K562 (cell line): Measurements from ENCODE around the gene ZFPM1. TPM values are rescaled to one million over a fixed set of nuclear protein-coding genes. Genes with fewer than 3 reads are reported as not detected.

Experiments
- ARHGAP35 ChIP-seq: fragments of 450-650 bp; IDR thresholded peaks from 2 replicates; pipeline ENCODE4 v1.6.1; 2018; ENCODE audit not compliant: partially characterized antibody
- E4F1 ChIP-seq: fragments of 250-450 bp; sonication (Bioruptor Pico); IDR thresholded peaks from 2 replicates; pipeline ENCODE4 v1.5.0; 2021; ENCODE audit warnings: mild to moderate bottlenecking, borderline replicate concordance
- ELK1 ChIP-seq: sonication (generic); formaldehyde crosslinking; IDR thresholded peaks from 2 replicates; pipeline ENCODE4 v1.8.1; 2022; ENCODE audit warnings: missing genetic modification reagents
- FOXP1 ChIP-seq: sonication (generic); formaldehyde crosslinking; IDR thresholded peaks from 2 replicates; pipeline ENCODE4 v1.8.0; 2022; ENCODE audit warnings: mild to moderate bottlenecking, missing genetic modification reagents
- MTA3 ChIP-seq: fragments of 450-650 bp; formaldehyde crosslinking; IDR thresholded peaks from 2 replicates; pipeline ENCODE4 v1.6.1; 2017; ENCODE audit warnings: mild to moderate bottlenecking, borderline replicate concordance
- MTF1 ChIP-seq: fragments of 250-450 bp; sonication (Bioruptor Pico); IDR thresholded peaks from 2 replicates; pipeline ENCODE4 v1.9.0; 2021; ENCODE audit warnings: moderate library complexity, mild to moderate bottlenecking, inconsistent platforms, borderline replicate concordance
- PML ChIP-seq: IDR thresholded peaks from 2 replicates; pipeline ENCODE4 v1.6.1; 2012; ENCODE audit warnings: low read length, inconsistent platforms
- PTBP1 ChIP-seq: fragments of 200-400 bp; formaldehyde crosslinking; IDR thresholded peaks from 2 replicates; pipeline ENCODE4 v1.6.1; 2017; ENCODE audit warnings: low read depth, low read length
- PURB ChIP-seq: sonication (generic); formaldehyde crosslinking; IDR thresholded peaks from 2 replicates; pipeline ENCODE4 v1.9.0; 2021; ENCODE audit warnings: low read depth, mild to moderate bottlenecking, missing genetic modification reagents
- RBM17 ChIP-seq: fragments of 200-400 bp; formaldehyde crosslinking; IDR thresholded peaks from 2 replicates; pipeline ENCODE4 v1.6.1; 2017; ENCODE audit warnings: low read depth, mild to moderate bottlenecking, low read length, borderline replicate concordance
- SMAD3 ChIP-seq: fragments of 450-650 bp; formaldehyde crosslinking; conservative IDR thresholded peaks from 2 replicates; pipeline ENCODE4 v1.4.0; 2020; ENCODE audit warnings: mild to moderate bottlenecking
- SP2 ChIP-seq: IDR thresholded peaks from 2 replicates; pipeline ENCODE4 v1.6.1; 2011; ENCODE audit warnings: mild to moderate bottlenecking, low read depth, low read length, moderate library complexity; ENCODE audit not compliant: poor library complexity, severe bottlenecking; ENCODE audit errors: extremely low read depth
- XRCC5 ChIP-seq: fragments of 200-400 bp; formaldehyde crosslinking; IDR thresholded peaks from 2 replicates; pipeline ENCODE4 v1.6.1; 2017; ENCODE audit warnings: low read depth, mild to moderate bottlenecking, low read length
- YY1 ChIP-seq, 3 experiments: IDR thresholded peaks; 2 replicates each; pipeline ENCODE4 v1.6.1; 2011; ENCODE audit warnings: low read length in 2 of 3, mild to moderate bottlenecking in 2 of 3, moderate library complexity in 2 of 3, borderline replicate concordance in 1 of 3, control low read depth in 1 of 3, low read depth in 1 of 3; ENCODE audit not compliant: insufficient read depth in 3 of 3, insufficient replicate concordance in 2 of 3, control insufficient read depth in 1 of 3, insufficient read length in 1 of 3; ENCODE audit errors: extremely low read depth in 1 of 3
- ZBTB9 ChIP-seq: fragments of 450-650 bp; formaldehyde crosslinking; IDR thresholded peaks from 2 replicates; pipeline ENCODE4 v1.4.0; 2020; ENCODE audit warnings: mild to moderate bottlenecking, moderate library complexity
- ZC3H11A ChIP-seq: IDR thresholded peaks from 2 replicates; pipeline ENCODE4 v1.6.1; 2012; ENCODE audit warnings: low read depth, low read length, improper control_type of control experiment
- ZNF140 ChIP-seq: fragments of 250-450 bp; sonication (Bioruptor Pico); IDR thresholded peaks from 2 replicates; pipeline ENCODE4 v1.8.0; 2021; ENCODE audit warnings: moderate library complexity, mild to moderate bottlenecking, inconsistent platforms
- ZNF644 ChIP-seq: fragments of 200-800 bp; sonication (Bioruptor generic); IDR thresholded peaks from 2 replicates; pipeline ENCODE4 v1.6.1; 2016; ENCODE audit warnings: low read depth, missing genetic modification characterization, missing compliant biosample characterization
- ZNF778 ChIP-seq: fragments of 450-650 bp; formaldehyde crosslinking; IDR thresholded peaks from 2 replicates; pipeline ENCODE4 v1.4.0; 2020; ENCODE audit warnings: mild to moderate bottlenecking, moderate library complexity
- polyA plus RNA-seq, 8 experiments: library from polyadenylated mRNA; depleted of rRNA in 4 of 8; stranded (reverse) in 5 of 8; unstranded in 3 of 8; fragments of >200 nt; fragmentation: Nextera tagmentation in 2 of 8; fragmentation: Illumina TruSeq in 1 of 8; extraction: Ambion mirVana in 2 of 8; extraction: Trizol in 1 of 8; gene quantifications; 2 replicates each; pipeline versions ENCODE4 v1.2.1 to v1.2.3, GENCODE V29; 2011 to 2014; ENCODE audit warnings: inconsistent platforms in 1 of 8, missing spikeins in 1 of 8
- total RNA-seq, 7 experiments: library from RNA; depleted of rRNA in 6 of 7; stranded (reverse); fragments of >200 nt in 6 of 7; fragmentation: Illumina TruSeq in 2 of 7; extraction: Trizol in 2 of 7; gene quantifications; 2 replicates each; pipeline versions ENCODE4 v1.2.1 to v1.2.3, GENCODE V29; 2011 to 2021; ENCODE audit warnings: low replicate concordance in 1 of 7
- TF ChIP-seq, protein P1 (sequence below): fragments of 450-650 bp; formaldehyde crosslinking; IDR thresholded peaks from 2 replicates; pipeline ENCODE4 v1.4.0; 2022; ENCODE audit warnings: missing genetic modification characterization

Gene ZFPM1
- total and polyA plus RNA-seq, 9 of the 15 experiments (the other 6 are each of a cell fraction or from before 2014, with no cell fraction given): 0.03 to 35.9 (median 1.4) TPM

GRCh38 chr16:88491560-88492310, 38.7 kb downstream of the ZFPM1 start (continued):
- TF ChIP-seq E4F1 (CRISPR knock-in tag): no peak
- TF ChIP-seq XRCC5: peak; percentile 70; the same call in 1 of the 2 replicates
- no peak for TF ChIP-seq ZC3H11A
- TF ChIP-seq ZBTB9 (CRISPR knock-in tag): peak; percentile 97
- peak; percentile 96 for TF ChIP-seq SMAD3
- peak; percentile 99 for TF ChIP-seq PML
- peak; percentile 96 for TF ChIP-seq MTA3
- no peak for TF ChIP-seq ELK1 (CRISPR knock-in tag)
- TF ChIP-seq YY1 (IDR thresholded peaks at IDR 0.05; ENCODE audit: borderline replicate concordance in 1 of 3, control insufficient read depth in 1 of 3, extremely low read depth in 1 of 3, insufficient read depth in 3 of 3, insufficient read length in 1 of 3, insufficient replicate concordance in 2 of 3, low read depth in 1 of 3, low read length in 2 of 3): no peak
- TF ChIP-seq RBM17: no peak
- TF ChIP-seq, protein P1, sequence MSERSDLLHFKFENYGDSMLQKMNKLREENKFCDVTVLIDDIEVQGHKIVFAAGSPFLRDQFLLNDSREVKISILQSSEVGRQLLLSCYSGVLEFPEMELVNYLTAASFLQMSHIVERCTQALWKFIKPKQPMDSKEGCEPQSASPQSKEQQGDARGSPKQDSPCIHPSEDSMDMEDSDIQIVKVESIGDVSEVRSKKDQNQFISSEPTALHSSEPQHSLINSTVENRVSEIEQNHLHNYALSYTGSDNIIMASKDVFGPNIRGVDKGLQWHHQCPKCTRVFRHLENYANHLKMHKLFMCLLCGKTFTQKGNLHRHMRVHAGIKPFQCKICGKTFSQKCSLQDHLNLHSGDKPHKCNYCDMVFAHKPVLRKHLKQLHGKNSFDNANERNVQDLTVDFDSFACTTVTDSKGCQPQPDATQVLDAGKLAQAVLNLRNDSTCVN (CRISPR knock-in tag): peak; percentile 88
- TF ChIP-seq SP2: no peak
- no peak for TF ChIP-seq MTF1 (CRISPR knock-in tag)
- TF ChIP-seq PTBP1: no peak; the same call in 1 of the 2 replicates
- TF ChIP-seq ZNF140: no peak
- TF ChIP-seq ZNF644 (tag): peak; percentile 94
- TF ChIP-seq ARHGAP35: peak; percentile 88
- TF ChIP-seq FOXP1 (CRISPR knock-in tag): no peak
- TF ChIP-seq ZNF778 (CRISPR knock-in tag): no peak
- no peak for TF ChIP-seq PURB (CRISPR knock-in tag)
